IMR-90 (cell line): Measurements from ENCODE around the gene CD2AP. TPM values are rescaled to one million over a fixed set of nuclear protein-coding genes. Genes with fewer than 3 reads are reported as not detected.

Experiments used
- ATAC-seq: fragments of 200-7000 bp; cut with Tn5 transposase; 2 replicates; pipeline ENCODE4 v1.9.1; 2020; ENCODE audit warnings: low read depth, mild to moderate bottlenecking, moderate library complexity
- BruUV-seq: library from RNA; stranded (reverse); fragments of 400-500 nt; replicated peaks from 2 replicates; lab custom pipeline; 2021; lab: Mats Ljungman, UMichigan
- CTCF ChIA-PET: fragments of 300-600 bp; formaldehyde crosslinking; extraction: SDS; loops from one replicate; lab custom pipeline; 2021; ENCODE audit warnings: antibody characterized with exemption; lab: Yijun Ruan, JAX
- POLR2A ChIA-PET: fragments of 300-600 bp; sonication (Branson Sonifier 250); formaldehyde crosslinking; loops from one replicate; lab custom pipeline; 2022; ENCODE audit warnings: antibody characterized with exemption; ENCODE audit not compliant: unreplicated experiment; lab: Charles Lee
- DNase-seq: peaks from one replicate; pipeline ENCODE4 v3.0.0; 2013
- H2AFZ ChIP-seq: replicated peaks from 2 replicates; pipeline ENCODE3; 2013; ENCODE audit warnings: low read length, mild to moderate bottlenecking; ENCODE audit not compliant: poor library complexity
- H2AK5ac ChIP-seq: 2 replicates; pipeline ENCODE4 v1.6.1; 2013; ENCODE audit warnings: low read depth, low read length, inconsistent platforms
- H2AK9ac ChIP-seq: replicated peaks from 2 replicates; pipeline ENCODE3; 2013; ENCODE audit warnings: mild to moderate bottlenecking, low read depth, low read length, moderate library complexity; ENCODE audit not compliant: poor library complexity
- H2BK120ac ChIP-seq: 2 replicates; pipeline ENCODE4 v1.6.1; 2013; ENCODE audit warnings: low read depth, low read length, inconsistent platforms
- H2BK15ac ChIP-seq: 3 replicates; pipeline ENCODE4 v1.6.1; 2013; ENCODE audit warnings: low read depth, low read length, inconsistent platforms
- H2BK20ac ChIP-seq: 2 replicates; pipeline ENCODE4 v1.6.1; 2013; ENCODE audit warnings: low read depth, mild to moderate bottlenecking, inconsistent platforms, low read length, moderate library complexity
- H2BK5ac ChIP-seq: 2 replicates; pipeline ENCODE4 v1.6.1; 2013; ENCODE audit warnings: mild to moderate bottlenecking, low read depth, low read length, inconsistent platforms; ENCODE audit not compliant: poor library complexity, severe bottlenecking
- H3K14ac ChIP-seq: replicated peaks from 2 replicates; pipeline ENCODE4 v1.6.1; 2013; ENCODE audit warnings: low read depth, low read length, inconsistent platforms
- H3K18ac ChIP-seq: 2 replicates; pipeline ENCODE4 v1.6.1; 2013; ENCODE audit warnings: low read depth, low read length, control low read depth
- H3K23ac ChIP-seq: 2 replicates; pipeline ENCODE4 v1.6.1; 2013; ENCODE audit warnings: low read depth, low read length, inconsistent platforms
- H3K27ac ChIP-seq: 2 replicates; pipeline ENCODE4 v1.5.1; 2013; ENCODE audit warnings: mild to moderate bottlenecking, control low read depth, low read length; ENCODE audit not compliant: insufficient read depth
- H3K27me3 ChIP-seq: 2 replicates; pipeline ENCODE4 v1.6.1; 2013; ENCODE audit warnings: low read length; ENCODE audit not compliant: control insufficient read depth, insufficient read depth
- H3K36me3 ChIP-seq: 2 replicates; pipeline ENCODE4 v1.6.1; 2013; ENCODE audit warnings: low read length, mixed read lengths; ENCODE audit not compliant: control insufficient read depth, insufficient read depth
- H3K4ac ChIP-seq: 2 replicates; pipeline ENCODE4 v1.6.1; 2013; ENCODE audit warnings: low read depth, low read length, inconsistent platforms
- H3K4me1 ChIP-seq: 2 replicates; pipeline ENCODE4 v1.6.1; 2013; ENCODE audit warnings: low read length, mixed read lengths; ENCODE audit not compliant: control insufficient read depth, insufficient read depth
- H3K4me2 ChIP-seq: 2 replicates; pipeline ENCODE4 v1.6.1; 2013; ENCODE audit warnings: low read depth, mild to moderate bottlenecking, control low read depth, low read length, moderate library complexity
- H3K4me3 ChIP-seq: 2 replicates; pipeline ENCODE4 v1.5.1; 2013; ENCODE audit warnings: low read depth, mild to moderate bottlenecking, control low read depth, low read length, moderate library complexity; ENCODE audit not compliant: insufficient read depth
- H3K56ac ChIP-seq: 2 replicates; pipeline ENCODE4 v1.6.1; 2013; ENCODE audit warnings: low read length, inconsistent platforms; ENCODE audit not compliant: insufficient read depth; ENCODE audit errors: extremely low read depth
- H3K79me1 ChIP-seq, 2 experiments: 2 replicates each; pipeline ENCODE4 v1.6.1; 2013; ENCODE audit warnings: low read length in 2 of 2, inconsistent platforms in 1 of 2, low read depth in 1 of 2
- H3K9ac ChIP-seq: 2 replicates; pipeline ENCODE4 v1.6.1; 2013; ENCODE audit warnings: low read depth, low read length, control low read depth
- H3K9me1 ChIP-seq: 2 replicates; pipeline ENCODE4 v1.6.1; 2013; ENCODE audit warnings: low read length, inconsistent platforms; ENCODE audit not compliant: insufficient read depth
- H3K9me3 ChIP-seq: 2 replicates; pipeline ENCODE4 v1.6.1; 2013; ENCODE audit warnings: low read length; ENCODE audit not compliant: control insufficient read depth, insufficient read depth
- H4K20me1 ChIP-seq: 2 replicates; pipeline ENCODE4 v1.6.1; 2013; ENCODE audit warnings: low read length, inconsistent platforms; ENCODE audit not compliant: insufficient read depth
- H4K5ac ChIP-seq: 2 replicates; pipeline ENCODE4 v1.6.1; 2013; ENCODE audit warnings: mild to moderate bottlenecking, low read depth, low read length, control low read depth
- H4K8ac ChIP-seq, 2 experiments: 2 replicates each; pipeline ENCODE4 v1.6.1; 2013; ENCODE audit warnings: low read depth in 2 of 2, low read length in 2 of 2, control low read depth in 1 of 2, inconsistent platforms in 1 of 2
- H4K91ac ChIP-seq: 2 replicates; pipeline ENCODE4 v1.6.1; 2013; ENCODE audit warnings: low read depth, low read length, inconsistent platforms; ENCODE audit not compliant: insufficient read depth
- BHLHE40 ChIP-seq: fragments of 150-350 bp; IDR thresholded peaks from 2 replicates; pipeline ENCODE4 v1.6.1; 2016; ENCODE audit warnings: mild to moderate bottlenecking, low read depth, low read length
- CHD1 ChIP-seq: IDR thresholded peaks from 2 replicates; pipeline ENCODE4 v1.6.1; 2012; ENCODE audit warnings: low read depth, low read length, improper control_type of control experiment
- ELK1 ChIP-seq: fragments of 150-350 bp; IDR thresholded peaks from 2 replicates; pipeline ENCODE4 v1.6.1; 2016; ENCODE audit warnings: low read depth, mild to moderate bottlenecking, low read length, moderate library complexity, borderline replicate concordance
- MAFK ChIP-seq: IDR thresholded peaks from 2 replicates; pipeline ENCODE4 v1.6.1; 2012; ENCODE audit warnings: low read depth, low read length, improper control_type of control experiment
- MXI1 ChIP-seq: IDR thresholded peaks from 2 replicates; pipeline ENCODE4 v1.6.1; 2012; ENCODE audit warnings: low read depth, mild to moderate bottlenecking, low read length, moderate library complexity, borderline replicate concordance
- RAD21 ChIP-seq: IDR thresholded peaks from 2 replicates; pipeline ENCODE4 v1.6.1; 2012; ENCODE audit warnings: low read length, improper control_type of control experiment
- RCOR1 ChIP-seq: IDR thresholded peaks from 2 replicates; pipeline ENCODE4 v1.6.1; 2012; ENCODE audit warnings: mild to moderate bottlenecking, low read length, improper control_type of control experiment; ENCODE audit not compliant: insufficient replicate concordance
- RFX5 ChIP-seq: IDR thresholded peaks from 2 replicates; pipeline ENCODE4 v1.8.0; 2012; ENCODE audit warnings: low read depth, mild to moderate bottlenecking, low read length, moderate library complexity
- USF2 ChIP-seq: fragments of 150-350 bp; IDR thresholded peaks from 2 replicates; pipeline ENCODE4 v1.6.1; 2017; ENCODE audit warnings: mild to moderate bottlenecking, antibody characterized with exemption, low read length, low read depth
- WGBS, 2 experiments: methylation state at CpG; one replicate each; pipeline versions ENCODE4 v1.1.5 to v1.1.7; 2013; ENCODE audit warnings: missing lambda C conversion rate in 2 of 2; ENCODE audit not compliant: insufficient read length in 1 of 2; ENCODE audit errors: extremely low coverage in 2 of 2; 5-methylcytosine and 5-hydroxymethylcytosine counted together
- dilution Hi-C: fragments of 300-500 bp; cut with HindIII; formaldehyde crosslinking; loops from one replicate; pipeline ENCODE4 v1.14.3; 2018; ENCODE audit warnings: low sequenced_read_pairs; ENCODE audit not compliant: unreplicated experiment
- in situ Hi-C: fragments of 300-500 bp; cut with MboI; formaldehyde crosslinking; loops from 3 replicates; pipeline ENCODE4 v1.14.3; 2019; ENCODE audit warnings: low sequenced_read_pairs, inconsistent platforms, mixed read lengths
- intact Hi-C: fragments of 100-400 bp; cut with micrococcal nuclease; formaldehyde crosslinking; loops from 2 replicates; pipeline ENCODE4 v1.10.0; 2022
- polyA plus RNA-seq, 3 experiments: library from polyadenylated mRNA; depleted of rRNA; stranded (reverse); fragments of >200 nt; gene quantifications; 2 replicates each; pipeline ENCODE4 v1.2.3, GENCODE V29; 2012; ENCODE audit warnings: low replicate concordance in 1 of 3
- total RNA-seq: library from RNA; depleted of rRNA; stranded (reverse); fragments of >200 nt; gene quantifications from 2 replicates; pipeline ENCODE4 v1.2.3, GENCODE V29; 2012

Gene CD2AP
- total and polyA plus RNA-seq, 2 of the 4 experiments (the other 2 are of a cell fraction): 5.3 to 7.5 TPM

- H2BK20ac ChIP-seq: no peak overlapping the region
- no peak for TF ChIP-seq RFX5
- TF ChIP-seq MXI1: no peak
- TF ChIP-seq RAD21: no peak
- no peak for TF ChIP-seq ELK1
- no peak for TF ChIP-seq CHD1
- TF ChIP-seq MAFK: no peak
- no peak for TF ChIP-seq USF2
- TF ChIP-seq BHLHE40: no peak
- TF ChIP-seq RCOR1: no peak
- no peak overlapping the region for H2AFZ ChIP-seq
- no peaks in the 10 kb centered on the region for H4K20me1 ChIP-seq
- H4K5ac ChIP-seq: no peak overlapping the region
- H2AK9ac ChIP-seq: no peak overlapping the region
- no peak overlapping the region for H3K56ac ChIP-seq
- BruUV-seq: no TSS peak
- dilution Hi-C loops: no loop called here
- no peaks in the 10 kb centered on the region for H3K9me3 ChIP-seq
- H2BK120ac ChIP-seq: no peak overlapping the region
- no peak overlapping the region for H3K4ac ChIP-seq
- H2AK5ac ChIP-seq: no peak overlapping the region
- H3K4me3 ChIP-seq: no peak overlapping the region
- H4K91ac ChIP-seq: no peak overlapping the region
- H3K27me3 ChIP-seq: no peaks in the 10 kb centered on the region
- no peak overlapping the region for H3K27ac ChIP-seq
- no peaks in the 10 kb centered on the region for H3K4me1 ChIP-seq
- 50% methylated on average over 1 of the region's 3 CpGs; no CpG with 5 or more reads in 1 of the 2 experiments for WGBS, 2 experiments
- DNase-seq (no peak), ATAC-seq (no peak)
- no peak overlapping the region for H2BK15ac ChIP-seq
- H3K79me1 ChIP-seq: no peaks in the 10 kb centered on the region
- no peak overlapping the region for H3K4me2 ChIP-seq
- no peak overlapping the region for H2BK5ac ChIP-seq
- no peak overlapping the region for H3K23ac ChIP-seq
- H3K36me3 ChIP-seq: no peaks in the 10 kb centered on the region
- no peaks in the 10 kb centered on the region for H3K9me1 ChIP-seq
- POLR2A ChIA-PET: no interaction called here
- H4K8ac ChIP-seq: no peak overlapping the region
- no peak overlapping the region for H3K14ac ChIP-seq
- in situ Hi-C loops: no loop called here
- no peak overlapping the region for H3K9ac ChIP-seq
- intact Hi-C loops: no loop called here
- H3K18ac ChIP-seq: no peak overlapping the region
- CTCF ChIA-PET: no interaction called here
Measured at GRCh38 chr6:47440719-47441118, 36.9 kb upstream of the CD2AP start.
